T-helper 22 cell (primary cell): Measurements from ENCODE around the gene LKAAEAR1.

ENCODE experiments used
- DNase-seq: peaks from one replicate; pipeline ENCODE4 v3.0.0-alpha.2; 2020; ENCODE audit warnings: low read depth

Gene LKAAEAR1

DNA sequence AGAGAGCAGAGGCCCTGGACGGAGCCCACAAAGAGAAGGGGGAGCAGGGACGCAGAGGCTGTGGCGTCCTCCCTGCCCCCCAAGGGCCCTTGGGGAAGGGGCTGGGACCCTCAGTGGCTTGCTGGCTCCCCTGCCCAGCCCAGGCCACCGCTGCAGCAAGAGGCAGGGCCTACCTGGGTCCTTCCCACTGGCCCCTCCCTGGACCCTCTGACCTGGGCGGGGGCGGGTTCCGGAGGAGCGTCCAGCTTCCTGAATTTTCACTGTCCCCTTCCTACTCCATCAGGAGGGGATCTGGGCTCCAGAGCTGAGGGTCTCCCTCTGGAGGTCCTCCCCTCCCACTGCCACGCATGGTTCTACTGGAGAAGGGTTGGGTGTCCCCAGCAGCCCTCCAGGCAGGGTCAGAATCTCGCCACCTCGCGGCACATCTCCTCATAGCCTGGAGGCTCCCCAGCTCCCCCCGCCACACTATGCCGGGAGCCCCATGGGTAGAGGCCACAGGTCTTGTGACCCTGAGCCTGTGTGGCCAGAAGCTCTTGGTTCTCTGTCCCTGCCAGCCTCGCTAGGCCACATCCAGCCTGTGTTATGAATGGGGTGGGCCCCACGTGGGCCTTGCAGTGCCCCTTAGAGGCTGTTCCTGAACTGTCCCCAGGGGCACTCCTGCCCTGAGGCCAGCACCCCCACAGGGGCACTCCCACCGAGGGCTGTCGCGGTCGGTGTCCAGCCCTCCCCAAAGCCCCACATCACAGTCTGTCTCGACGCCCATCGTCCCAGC is 33.8 kb downstream of the LKAAEAR1 start:
- DNase-seq, result no peak

- DNase-seq, result no peak
These were observed 34.3 kb downstream of the LKAAEAR1 start for GRCh38 chr20:64049878-64050260.

DNA sequence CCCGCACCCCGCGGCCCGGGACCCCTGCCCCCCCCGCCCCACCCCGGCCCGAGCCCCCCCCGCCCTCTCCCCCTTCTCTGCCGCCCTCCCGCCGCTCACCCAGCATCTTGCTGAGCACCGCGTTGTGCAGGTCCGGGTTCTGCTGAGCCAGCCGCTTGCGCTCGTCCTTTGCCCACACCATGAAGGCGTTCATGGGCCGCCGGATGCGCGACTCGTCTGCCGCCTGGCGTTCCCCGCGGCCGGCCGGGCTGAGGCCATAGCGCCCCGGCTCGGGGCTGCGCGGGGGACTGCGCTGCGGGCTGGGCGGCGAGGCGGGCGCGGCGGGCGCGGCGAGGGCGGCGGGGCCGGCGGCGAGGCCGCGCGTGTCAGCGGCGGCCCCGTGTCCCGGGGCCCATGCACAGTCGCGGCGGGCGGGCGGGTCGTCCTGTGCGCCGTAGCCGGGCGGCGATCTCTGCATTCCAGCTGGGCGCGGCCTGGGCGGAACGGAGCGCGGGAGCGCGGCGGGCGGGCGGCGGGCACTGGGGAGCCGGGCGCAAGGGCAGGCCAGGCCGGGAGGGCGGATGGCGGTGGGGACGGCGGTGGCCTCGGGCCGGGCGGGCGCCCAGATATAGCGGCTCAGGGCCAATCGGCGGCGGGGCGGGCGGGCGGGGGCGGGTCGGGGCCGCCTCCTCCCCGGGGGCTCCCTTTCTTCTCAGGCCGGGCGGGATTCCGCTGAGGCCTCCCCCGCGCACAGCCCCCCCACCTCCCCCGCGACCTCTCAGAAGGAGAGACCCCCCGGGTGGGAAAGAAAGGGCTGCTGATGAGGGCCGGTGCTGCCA is 34.9 kb downstream of the LKAAEAR1 start, which contains the start of gene SOX18:
Gene SOX18, minus strand, starts transcription at position 580 of the 818 bp plus-strand sequence. Its CDS starts 123 bp downstream, at position 457.
- no peak for DNase-seq

DNA sequence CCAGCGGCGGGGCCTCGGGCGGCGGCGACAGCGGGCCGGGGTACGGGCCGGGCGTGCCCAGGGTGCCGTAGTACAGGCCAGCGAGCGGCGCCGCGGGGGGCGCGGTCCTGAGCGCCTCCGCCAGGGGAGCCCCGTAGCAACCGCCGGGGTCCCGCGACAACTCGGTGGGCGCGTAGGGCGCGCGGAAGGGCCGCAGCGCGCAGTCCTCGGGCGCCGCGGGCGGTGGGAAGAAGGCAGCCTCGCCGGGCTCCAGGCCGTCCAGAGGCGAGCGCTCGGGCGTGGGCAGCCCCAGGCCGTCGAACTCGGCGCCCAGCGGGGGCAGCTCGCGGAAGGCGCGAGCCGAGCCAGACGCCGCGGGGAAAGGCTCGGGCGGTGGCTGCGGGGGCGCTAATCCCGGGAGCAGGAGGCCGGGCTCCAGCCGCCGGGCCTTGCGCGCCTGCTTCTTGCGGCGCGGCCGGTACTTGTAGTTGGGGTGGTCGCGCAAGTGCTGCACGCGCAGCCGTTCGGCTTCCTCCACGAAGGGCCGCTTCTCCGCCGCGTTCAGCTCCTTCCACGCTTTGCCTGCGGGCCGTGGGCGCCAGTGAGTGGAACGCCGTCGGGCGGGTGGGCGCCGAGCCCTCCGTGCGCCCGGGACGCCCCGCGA is 35.7 kb downstream of the LKAAEAR1 start:
- DNase-seq, result no peak

DNA sequence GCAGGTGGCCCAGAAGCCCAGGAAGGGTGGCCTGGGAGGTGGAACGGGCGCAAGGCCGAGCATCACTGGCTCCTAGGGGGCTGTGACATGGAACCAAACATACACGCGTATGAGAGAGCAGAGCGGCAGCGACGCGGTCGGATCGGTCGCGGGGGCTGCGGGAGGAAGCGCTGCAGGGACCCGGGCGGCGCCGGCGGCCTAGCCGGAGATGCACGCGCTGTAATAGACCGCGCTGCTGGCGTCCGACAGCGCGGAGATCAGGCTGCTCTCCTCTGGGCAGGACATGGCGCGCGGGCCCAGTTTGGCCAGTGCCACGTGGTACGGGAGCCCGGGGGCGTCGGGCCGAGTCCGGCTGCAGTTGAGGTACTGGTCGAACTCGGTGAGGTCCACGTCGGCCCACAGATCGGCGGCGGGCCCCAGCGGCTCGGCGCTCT is 36.2 kb downstream of the LKAAEAR1 start:
- DNase-seq, result no peak

DNA sequence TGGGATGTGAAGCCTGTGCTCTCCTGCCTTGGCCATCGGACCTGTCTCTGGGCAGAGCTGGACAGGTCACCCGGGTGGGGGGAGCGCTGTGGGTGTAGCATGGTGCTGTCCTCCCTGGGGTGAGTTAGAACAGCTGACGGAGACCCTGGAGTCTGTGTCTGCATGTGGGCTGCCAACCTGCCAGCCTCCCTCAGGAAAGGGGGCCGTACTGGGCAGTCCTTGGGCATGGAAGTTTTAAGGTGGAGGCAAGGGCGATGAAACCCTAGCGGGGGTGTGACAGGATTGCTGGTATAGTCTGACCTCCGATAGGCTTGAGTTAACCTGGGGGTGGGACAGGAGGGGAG is 37.2 kb downstream of the LKAAEAR1 start:
- DNase-seq, result no peak

DNA sequence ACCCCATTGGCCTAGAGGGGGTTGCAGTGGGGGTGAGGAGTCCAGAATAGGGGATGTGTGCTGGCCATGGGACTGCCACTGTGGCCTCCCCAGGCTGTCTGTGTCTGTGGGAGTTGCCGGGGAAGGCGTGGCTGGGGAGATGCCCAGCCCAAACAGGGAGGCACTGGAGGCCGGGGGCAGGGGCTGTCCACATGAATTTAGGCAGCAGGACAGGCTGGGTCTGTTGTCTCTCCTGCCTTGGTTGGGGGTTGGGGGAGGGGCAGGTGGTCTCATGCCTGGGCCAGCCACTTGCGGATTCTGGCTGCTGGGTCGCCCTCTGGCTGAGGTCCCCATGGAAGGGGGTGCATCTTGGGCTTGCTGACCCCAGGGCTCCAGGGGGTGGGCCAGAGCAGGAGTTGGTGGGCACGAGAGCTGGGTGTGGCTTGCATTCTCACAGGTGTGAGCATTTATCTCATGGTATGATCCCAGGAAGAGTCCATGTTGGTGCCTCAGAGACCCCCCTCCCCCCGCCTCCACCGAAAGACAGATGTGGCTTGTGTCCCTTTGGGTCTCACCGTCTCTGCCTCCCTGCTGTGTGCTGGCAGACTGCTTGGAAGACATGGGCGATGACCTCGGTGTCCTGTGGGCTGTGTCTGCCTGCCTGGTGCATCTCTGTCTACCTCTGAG is 38.7 kb downstream of the LKAAEAR1 start:
- no peak for DNase-seq

- no peak for DNase-seq
These were observed 39.5 kb downstream of the LKAAEAR1 start for GRCh38 chr20:64044484-64045247.

GRCh38 chr20:64043768-64044167 is 40.4 kb downstream of the LKAAEAR1 start:
- DNase-seq, result no peak

GRCh38 chr20:64042054-64042781 is 42.0 kb downstream of the LKAAEAR1 start:
- DNase-seq, result no peak

- DNase-seq, result no peak
These were observed 42.5 kb downstream of the LKAAEAR1 start for GRCh38 chr20:64041781-64042053.

DNA sequence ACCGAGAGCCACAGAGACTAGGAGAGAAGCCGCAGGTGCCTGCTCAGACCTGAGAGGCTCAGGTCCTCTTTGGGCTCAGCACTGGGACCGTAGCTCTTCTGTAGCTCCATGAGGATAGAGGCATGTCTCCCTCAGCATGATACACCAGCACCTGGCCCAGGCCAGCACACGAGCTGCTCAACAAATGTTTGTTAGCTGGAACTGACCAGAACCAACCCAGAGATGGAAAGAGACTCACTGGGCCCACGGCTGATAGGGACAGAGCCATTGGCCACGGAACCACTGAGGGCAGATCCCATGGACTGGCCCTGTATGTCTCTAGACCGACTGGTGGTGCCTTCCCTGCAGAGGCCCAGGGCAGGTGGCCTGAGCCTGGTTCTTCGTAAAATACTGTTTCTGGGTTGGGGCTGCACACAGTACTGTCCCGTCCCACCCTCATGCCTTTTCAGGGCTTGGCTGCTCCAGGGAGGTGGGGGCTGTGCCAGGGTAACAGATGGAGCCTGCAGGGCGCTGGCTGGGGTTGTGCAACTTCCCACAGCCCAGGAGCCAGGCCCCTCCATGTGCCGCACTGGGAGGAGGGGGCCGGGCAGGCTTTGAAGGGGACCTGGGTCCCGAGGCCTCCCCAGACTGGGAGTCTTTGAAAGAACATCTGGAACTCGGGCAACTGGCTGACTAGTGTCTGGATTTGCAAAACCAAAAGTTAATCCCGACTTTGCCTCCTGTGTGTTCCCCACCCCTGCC is 43.0 kb downstream of the LKAAEAR1 start:
- DNase-seq, result no peak

DNA sequence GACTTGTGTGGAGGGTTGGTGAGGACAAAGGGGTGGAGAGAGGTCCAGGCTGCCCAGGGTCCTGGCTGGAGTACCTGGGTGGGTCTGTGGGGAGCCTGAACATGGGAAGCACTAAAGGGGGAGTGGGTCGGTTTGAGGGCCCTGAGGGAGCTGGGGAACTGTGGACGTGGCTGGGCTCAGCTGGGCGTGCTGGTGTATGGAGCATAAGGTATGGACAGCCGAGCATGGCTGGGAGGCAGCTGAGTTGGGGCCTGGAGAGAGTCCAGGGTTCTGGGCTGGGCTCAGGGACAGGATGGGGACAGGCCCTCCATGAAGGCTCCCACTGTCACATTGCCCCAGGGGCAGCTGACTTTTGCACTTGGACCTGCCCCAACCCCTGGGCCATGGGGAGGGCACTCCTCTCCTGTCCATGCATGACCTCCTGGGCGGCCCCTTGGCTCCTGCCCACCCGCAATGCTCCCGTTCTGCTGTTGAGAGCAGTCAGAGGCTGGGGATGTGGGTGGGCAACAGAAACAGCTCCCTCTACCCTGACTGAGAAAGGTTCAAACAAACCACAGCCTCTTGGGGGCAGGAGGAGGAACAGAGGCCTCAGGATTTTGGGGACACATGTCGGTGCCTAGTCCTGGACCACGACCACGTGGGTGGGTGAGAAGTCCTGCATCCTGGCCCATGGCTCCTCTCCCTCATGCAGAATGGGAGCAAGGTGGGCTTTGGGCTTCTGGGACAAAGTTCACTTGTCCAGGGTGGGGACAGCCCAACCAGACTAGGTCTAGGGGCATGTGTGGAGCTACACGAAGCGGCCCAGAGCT is 43.8 kb downstream of the LKAAEAR1 start:
- no peak for DNase-seq

- DNase-seq, result no peak
These were observed 44.7 kb downstream of the LKAAEAR1 start for GRCh38 chr20:64039293-64040160.

- DNase-seq, result peak; percentile 51
These were observed 45.5 kb downstream of the LKAAEAR1 start for GRCh38 chr20:64038565-64039292.

DNA sequence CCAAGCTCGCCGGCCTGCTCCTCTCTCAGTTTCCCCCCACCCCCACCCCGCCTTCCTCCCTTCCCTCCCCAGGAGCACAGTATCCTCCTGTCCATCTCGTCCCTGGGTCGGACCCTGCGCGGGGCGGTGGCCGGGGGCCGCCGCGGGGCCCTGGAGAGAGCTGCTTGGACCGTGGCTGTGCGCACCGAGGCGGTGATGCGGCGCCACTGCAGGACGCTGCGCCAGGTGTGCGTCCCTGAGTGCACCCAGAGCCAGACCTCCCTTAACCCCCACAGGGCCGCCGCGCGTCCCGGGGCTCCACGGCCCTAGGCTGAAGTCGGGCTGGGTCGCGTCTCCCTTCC is 46.0 kb downstream of the LKAAEAR1 start:
- no peak for DNase-seq

- DNase-seq, result no peak
These were observed 46.5 kb downstream of the LKAAEAR1 start for GRCh38 chr20:64037498-64038213.
